ENCODE measurements around the gene MLXIP.

MLXIP gene

GRCh38 chr12:122084857-122085405 lies 6.4 kb downstream of the MLXIP start:
- H3K27ac ChIP-seq, result peak overlapping the region in 7 of 11 experiments; percentile 96 to 98 (median 97); a peak in 11 of 22 replicates
- no peaks in the 10 kb centered on the region for H3K9me3 ChIP-seq (replicated peaks in 1 of 11)
- peaks cover 87 to 92% (median 91%) of the 10 kb centered on the region in 10 experiments for H3K4me1 ChIP-seq
- peak overlapping the region in 7 of 11 experiments; percentile 5 to 99 (median 98); a peak in 12 of 22 replicates for H3K9ac ChIP-seq
- TF ChIP-seq Cebpa-rat (IDR thresholded peaks at IDR 0.05), result no peak
- H3K27me3 ChIP-seq, result no peaks in the 10 kb centered on the region
- peak overlapping the region in 1 of 10 experiments; percentile 98; a peak in 2 of 20 replicates for H3K4me3 ChIP-seq
- peak overlapping the region; percentile 93 to 100 (median 98) for H3K4me2 ChIP-seq
- peaks cover 26 to 62% (median 38%) of the 10 kb centered on the region in 11 experiments; a peak in 21 of 22 replicates for H3K36me3 ChIP-seq
- peaks cover 80 to 100% (median 96%) of the 10 kb centered on the region in 11 experiments for H4K20me1 ChIP-seq

GRCh38 chr12:122085591-122085990 lies 7.0 kb downstream of the MLXIP start:
- peak overlapping the region in 9 of 11 experiments; percentile 34 to 98 (median 70); a peak in 18 of 22 replicates for H3K27ac ChIP-seq

GRCh38 chr12:122086116-122086515 lies 7.6 kb downstream of the MLXIP start:
- Histone ChIP-seq H3K36me3 (peaks cover 27 to 74% (median 48%) of the 10 kb centered on the region in 11 experiments; a peak in 21 of 22 replicates), H3K9me3 (replicated peaks in 1 of 11) (no peaks in the 10 kb centered on the region), H3K4me1 (peaks cover 97 to 99% (median 98%) of the 10 kb centered on the region in 10 experiments), H4K20me1 (peaks cover 80 to 99% (median 97%) of the 10 kb centered on the region in 11 experiments), H3K9ac (peak overlapping the region; percentile 10 to 99 (median 62); a peak in 20 of 22 replicates), H3K27me3 (no peaks in the 10 kb centered on the region), H3K4me2 (peak overlapping the region; percentile 93 to 100 (median 97)), H3K27ac (peak overlapping the region in 9 of 11 experiments; percentile 34 to 98 (median 70); a peak in 19 of 22 replicates), H3K4me3 (peak overlapping the region in 7 of 10 experiments; percentile 14 to 51 (median 38); a peak in 10 of 20 replicates)
- no peak for TF ChIP-seq Cebpa-rat (IDR thresholded peaks at IDR 0.05)

More at GRCh38 chr12:122085591-122085990, 7.0 kb downstream of the MLXIP start:
- Histone ChIP-seq H3K9me3 (replicated peaks in 1 of 11) (no peaks in the 10 kb centered on the region), H3K9ac (peak overlapping the region; percentile 10 to 99 (median 62); a peak in 20 of 22 replicates), H4K20me1 (peaks cover 80 to 100% (median 97%) of the 10 kb centered on the region in 11 experiments), H3K4me2 (peak overlapping the region; percentile 93 to 100 (median 97)), H3K4me3 (peak overlapping the region in 7 of 10 experiments; percentile 14 to 51 (median 38); a peak in 10 of 20 replicates), H3K36me3 (peaks cover 27 to 69% (median 43%) of the 10 kb centered on the region in 11 experiments; a peak in 21 of 22 replicates), H3K27me3 (no peaks in the 10 kb centered on the region), H3K4me1 (peaks cover 94 to 99% (median 97%) of the 10 kb centered on the region in 10 experiments)
- TF ChIP-seq Cebpa-rat (IDR thresholded peaks at IDR 0.05), result no peak

GRCh38 chr12:122086641-122087285 lies 8.2 kb downstream of the MLXIP start:
- Histone ChIP-seq H3K36me3 (peaks cover 27 to 80% (median 53%) of the 10 kb centered on the region in 11 experiments; a peak in 21 of 22 replicates), H3K9ac (peak overlapping the region; percentile 10 to 99 (median 62); a peak in 20 of 22 replicates), H3K4me3 (peak overlapping the region in 8 of 10 experiments; percentile 8 to 51 (median 33); a peak in 8 of 20 replicates), H4K20me1 (peaks cover 77 to 100% (median 99%) of the 10 kb centered on the region in 11 experiments), H3K9me3 (replicated peaks in 1 of 11) (no peaks in the 10 kb centered on the region), H3K27ac (peak overlapping the region in 9 of 11 experiments; percentile 13 to 98 (median 70); a peak in 18 of 22 replicates), H3K4me2 (peak overlapping the region; percentile 93 to 100 (median 97)), H3K4me1 (peaks cover 99 to 100% (median 99%) of the 10 kb centered on the region in 10 experiments), H3K27me3 (no peaks in the 10 kb centered on the region)
- TF ChIP-seq Cebpa-rat (IDR thresholded peaks at IDR 0.05), result no peak

- Histone ChIP-seq H4K20me1 (peaks cover 76 to 100% (median 100%) of the 10 kb centered on the region in 11 experiments), H3K9ac (peak overlapping the region; percentile 10 to 99 (median 62); a peak in 20 of 22 replicates), H3K27me3 (no peaks in the 10 kb centered on the region), H3K4me1 (peaks cover 98 to 100% (median 99%) of the 10 kb centered on the region in 10 experiments), H3K27ac (peak overlapping the region in 10 of 11 experiments; percentile 19 to 98 (median 70); a peak in 19 of 22 replicates), H3K36me3 (peaks cover 27 to 89% (median 59%) of the 10 kb centered on the region in 11 experiments; a peak in 21 of 22 replicates), H3K4me2 (peak overlapping the region; percentile 93 to 100 (median 97)), H3K4me3 (peak overlapping the region in 7 of 10 experiments; percentile 10 to 51 (median 29); a peak in 12 of 20 replicates), H3K9me3 (replicated peaks in 1 of 11) (no peaks in the 10 kb centered on the region)
- TF ChIP-seq Cebpa-rat (IDR thresholded peaks at IDR 0.05), result no peak
These were observed 9.0 kb downstream of the MLXIP start for GRCh38 chr12:122087431-122088178.

GRCh38 chr12:122088179-122088810 lies 9.7 kb downstream of the MLXIP start:
- TF ChIP-seq Cebpa-rat (IDR thresholded peaks at IDR 0.05), result no peak

GRCh38 chr12:122089077-122089476 lies 10.5 kb downstream of the MLXIP start:
- Histone ChIP-seq H3K9ac (peak overlapping the region in 9 of 11 experiments; percentile 10 to 99 (median 62); a peak in 10 of 22 replicates), H3K36me3 (peaks cover 23 to 81% (median 53%) of the 10 kb centered on the region in 11 experiments; a peak in 21 of 22 replicates), H3K4me1 (peaks cover 94 to 100% (median 98%) of the 10 kb centered on the region in 10 experiments), H3K4me3 (peak overlapping the region in 1 of 10 experiments; percentile 44; a peak in 2 of 20 replicates), H3K27ac (peak overlapping the region in 9 of 11 experiments; percentile 1 to 98 (median 69); a peak in 16 of 22 replicates), H4K20me1 (peaks cover 71 to 100% (median 100%) of the 10 kb centered on the region in 11 experiments), H3K27me3 (no peaks in the 10 kb centered on the region), H3K4me2 (peak overlapping the region; percentile 93 to 100 (median 97)), H3K9me3 (replicated peaks in 1 of 11) (no peaks in the 10 kb centered on the region; a peak in 1 of 22 replicates)
- no peak for TF ChIP-seq Cebpa-rat (IDR thresholded peaks at IDR 0.05)

More at GRCh38 chr12:122088179-122088810, 9.7 kb downstream of the MLXIP start:
- Histone ChIP-seq H3K9ac (peak overlapping the region; percentile 10 to 99 (median 62); a peak in 20 of 22 replicates), H4K20me1 (peaks cover 75 to 100% (median 100%) of the 10 kb centered on the region in 11 experiments), H3K36me3 (peaks cover 27 to 89% (median 59%) of the 10 kb centered on the region in 11 experiments; a peak in 21 of 22 replicates), H3K27me3 (no peaks in the 10 kb centered on the region), H3K9me3 (replicated peaks in 1 of 11) (no peaks in the 10 kb centered on the region; a peak in 1 of 22 replicates), H3K4me1 (peaks cover 96 to 100% (median 99%) of the 10 kb centered on the region in 10 experiments), H3K27ac (peak overlapping the region; percentile 11 to 98 (median 69); a peak in 20 of 22 replicates), H3K4me3 (peak overlapping the region in 7 of 10 experiments; percentile 10 to 51 (median 29); a peak in 10 of 20 replicates), H3K4me2 (peak overlapping the region; percentile 93 to 100 (median 97))
